H1 (cell line): ENCODE data around the gene PRKAA2. TPM values are rescaled to one million over a fixed set of nuclear protein-coding genes. Genes with fewer than 3 reads are reported as not detected.

ENCODE experiments used
- ASH2L ChIP-seq: fragments of 200-600, 300-600 bp; sonication (generic); IDR thresholded peaks from one replicate; pipeline ENCODE4 v1.7.1; 2017; ENCODE audit warnings: low read length
- CEBPB ChIP-seq: IDR thresholded peaks from 2 replicates; pipeline ENCODE4 v1.6.1; 2012; ENCODE audit warnings: low read depth, low read length
- polyA plus RNA-seq, 7 experiments: library from polyadenylated mRNA; depleted of rRNA in 3 of 7; stranded (reverse) in 5 of 7; unstranded in 2 of 7; fragments of >200 nt in 5 of 7; fragments of 200-250 nt in 2 of 7; gene quantifications; 1 replicate in 5 of 7; 2 replicates in 1 of 7; 4 replicates in 1 of 7; pipeline versions ENCODE4 v1.2.1 to v1.2.3, GENCODE V29; 2011 to 2013; ENCODE audit warnings: missing spikeins in 2 of 7, mixed read lengths in 2 of 7
- total RNA-seq: library from RNA; stranded (reverse); fragmentation: NEBNext Ultra II Directional; extraction: Animal tissue kit (Norgen Biotek cat#: 25700); gene quantifications from 2 replicates; pipeline ENCODE4 v1.2.1, GENCODE V29; 2021
- TF ChIP-seq, protein P1 (sequence below): fragments of 300-600 bp; sonication (generic); IDR thresholded peaks from 2 replicates; pipeline ENCODE4 v1.7.1; 2012; ENCODE audit warnings: low read length, moderate library complexity, mild to moderate bottlenecking, inconsistent platforms; ENCODE audit not compliant: insufficient replicate concordance
- TF ChIP-seq, protein P2 (sequence below): IDR thresholded peaks from 2 replicates; pipeline ENCODE4 v1.6.1; 2011; ENCODE audit warnings: low read depth, mild to moderate bottlenecking, low read length; ENCODE audit not compliant: insufficient read depth

Gene PRKAA2
- total and polyA plus RNA-seq, 2 of the 8 experiments (the other 6 are each of a cell fraction or from before 2014, with no cell fraction given), result 2.6 to 6.4 TPM

DNA sequence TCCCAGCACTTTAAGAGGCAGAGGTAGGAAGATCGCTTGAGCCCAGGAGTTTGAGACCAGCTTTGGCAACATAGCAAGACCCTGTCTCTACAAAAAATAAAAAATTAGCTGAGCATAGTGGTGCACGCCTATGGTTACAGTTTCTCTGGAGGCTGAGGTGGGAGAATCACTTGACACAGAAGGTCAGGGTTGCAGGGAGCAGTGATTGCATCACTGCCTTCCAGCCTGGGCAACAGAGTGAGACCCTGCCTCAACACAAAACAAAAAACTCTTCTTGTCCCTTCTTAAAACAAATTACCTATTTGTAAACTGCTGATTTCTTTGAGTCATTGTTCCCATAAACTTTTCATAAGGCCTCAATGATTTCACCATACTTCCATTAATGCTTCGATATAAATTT, 18.7 kb downstream of the PRKAA2 start (continued):
- TF ChIP-seq, protein P1, sequence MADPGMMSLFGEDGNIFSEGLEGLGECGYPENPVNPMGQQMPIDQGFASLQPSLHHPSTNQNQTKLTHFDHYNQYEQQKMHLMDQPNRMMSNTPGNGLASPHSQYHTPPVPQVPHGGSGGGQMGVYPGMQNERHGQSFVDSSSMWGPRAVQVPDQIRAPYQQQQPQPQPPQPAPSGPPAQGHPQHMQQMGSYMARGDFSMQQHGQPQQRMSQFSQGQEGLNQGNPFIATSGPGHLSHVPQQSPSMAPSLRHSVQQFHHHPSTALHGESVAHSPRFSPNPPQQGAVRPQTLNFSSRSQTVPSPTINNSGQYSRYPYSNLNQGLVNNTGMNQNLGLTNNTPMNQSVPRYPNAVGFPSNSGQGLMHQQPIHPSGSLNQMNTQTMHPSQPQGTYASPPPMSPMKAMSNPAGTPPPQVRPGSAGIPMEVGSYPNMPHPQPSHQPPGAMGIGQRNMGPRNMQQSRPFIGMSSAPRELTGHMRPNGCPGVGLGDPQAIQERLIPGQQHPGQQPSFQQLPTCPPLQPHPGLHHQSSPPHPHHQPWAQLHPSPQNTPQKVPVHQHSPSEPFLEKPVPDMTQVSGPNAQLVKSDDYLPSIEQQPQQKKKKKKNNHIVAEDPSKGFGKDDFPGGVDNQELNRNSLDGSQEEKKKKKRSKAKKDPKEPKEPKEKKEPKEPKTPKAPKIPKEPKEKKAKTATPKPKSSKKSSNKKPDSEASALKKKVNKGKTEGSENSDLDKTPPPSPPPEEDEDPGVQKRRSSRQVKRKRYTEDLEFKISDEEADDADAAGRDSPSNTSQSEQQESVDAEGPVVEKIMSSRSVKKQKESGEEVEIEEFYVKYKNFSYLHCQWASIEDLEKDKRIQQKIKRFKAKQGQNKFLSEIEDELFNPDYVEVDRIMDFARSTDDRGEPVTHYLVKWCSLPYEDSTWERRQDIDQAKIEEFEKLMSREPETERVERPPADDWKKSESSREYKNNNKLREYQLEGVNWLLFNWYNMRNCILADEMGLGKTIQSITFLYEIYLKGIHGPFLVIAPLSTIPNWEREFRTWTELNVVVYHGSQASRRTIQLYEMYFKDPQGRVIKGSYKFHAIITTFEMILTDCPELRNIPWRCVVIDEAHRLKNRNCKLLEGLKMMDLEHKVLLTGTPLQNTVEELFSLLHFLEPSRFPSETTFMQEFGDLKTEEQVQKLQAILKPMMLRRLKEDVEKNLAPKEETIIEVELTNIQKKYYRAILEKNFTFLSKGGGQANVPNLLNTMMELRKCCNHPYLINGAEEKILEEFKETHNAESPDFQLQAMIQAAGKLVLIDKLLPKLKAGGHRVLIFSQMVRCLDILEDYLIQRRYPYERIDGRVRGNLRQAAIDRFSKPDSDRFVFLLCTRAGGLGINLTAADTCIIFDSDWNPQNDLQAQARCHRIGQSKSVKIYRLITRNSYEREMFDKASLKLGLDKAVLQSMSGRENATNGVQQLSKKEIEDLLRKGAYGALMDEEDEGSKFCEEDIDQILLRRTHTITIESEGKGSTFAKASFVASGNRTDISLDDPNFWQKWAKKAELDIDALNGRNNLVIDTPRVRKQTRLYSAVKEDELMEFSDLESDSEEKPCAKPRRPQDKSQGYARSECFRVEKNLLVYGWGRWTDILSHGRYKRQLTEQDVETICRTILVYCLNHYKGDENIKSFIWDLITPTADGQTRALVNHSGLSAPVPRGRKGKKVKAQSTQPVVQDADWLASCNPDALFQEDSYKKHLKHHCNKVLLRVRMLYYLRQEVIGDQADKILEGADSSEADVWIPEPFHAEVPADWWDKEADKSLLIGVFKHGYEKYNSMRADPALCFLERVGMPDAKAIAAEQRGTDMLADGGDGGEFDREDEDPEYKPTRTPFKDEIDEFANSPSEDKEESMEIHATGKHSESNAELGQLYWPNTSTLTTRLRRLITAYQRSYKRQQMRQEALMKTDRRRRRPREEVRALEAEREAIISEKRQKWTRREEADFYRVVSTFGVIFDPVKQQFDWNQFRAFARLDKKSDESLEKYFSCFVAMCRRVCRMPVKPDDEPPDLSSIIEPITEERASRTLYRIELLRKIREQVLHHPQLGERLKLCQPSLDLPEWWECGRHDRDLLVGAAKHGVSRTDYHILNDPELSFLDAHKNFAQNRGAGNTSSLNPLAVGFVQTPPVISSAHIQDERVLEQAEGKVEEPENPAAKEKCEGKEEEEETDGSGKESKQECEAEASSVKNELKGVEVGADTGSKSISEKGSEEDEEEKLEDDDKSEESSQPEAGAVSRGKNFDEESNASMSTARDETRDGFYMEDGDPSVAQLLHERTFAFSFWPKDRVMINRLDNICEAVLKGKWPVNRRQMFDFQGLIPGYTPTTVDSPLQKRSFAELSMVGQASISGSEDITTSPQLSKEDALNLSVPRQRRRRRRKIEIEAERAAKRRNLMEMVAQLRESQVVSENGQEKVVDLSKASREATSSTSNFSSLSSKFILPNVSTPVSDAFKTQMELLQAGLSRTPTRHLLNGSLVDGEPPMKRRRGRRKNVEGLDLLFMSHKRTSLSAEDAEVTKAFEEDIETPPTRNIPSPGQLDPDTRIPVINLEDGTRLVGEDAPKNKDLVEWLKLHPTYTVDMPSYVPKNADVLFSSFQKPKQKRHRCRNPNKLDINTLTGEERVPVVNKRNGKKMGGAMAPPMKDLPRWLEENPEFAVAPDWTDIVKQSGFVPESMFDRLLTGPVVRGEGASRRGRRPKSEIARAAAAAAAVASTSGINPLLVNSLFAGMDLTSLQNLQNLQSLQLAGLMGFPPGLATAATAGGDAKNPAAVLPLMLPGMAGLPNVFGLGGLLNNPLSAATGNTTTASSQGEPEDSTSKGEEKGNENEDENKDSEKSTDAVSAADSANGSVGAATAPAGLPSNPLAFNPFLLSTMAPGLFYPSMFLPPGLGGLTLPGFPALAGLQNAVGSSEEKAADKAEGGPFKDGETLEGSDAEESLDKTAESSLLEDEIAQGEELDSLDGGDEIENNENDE, result no peak
- TF ChIP-seq CEBPB (0 out of 2 replicates have a peak, but pooled peaks have one; percentile 30), ASH2L (no peak)
- TF ChIP-seq, protein P2, sequence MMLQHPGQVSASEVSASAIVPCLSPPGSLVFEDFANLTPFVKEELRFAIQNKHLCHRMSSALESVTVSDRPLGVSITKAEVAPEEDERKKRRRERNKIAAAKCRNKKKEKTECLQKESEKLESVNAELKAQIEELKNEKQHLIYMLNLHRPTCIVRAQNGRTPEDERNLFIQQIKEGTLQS, result peak; percentile 29; the same call in 1 of the 2 replicates
